ENCODE measurements around the gene HRC. TPM values are rescaled to one million over a fixed set of nuclear protein-coding genes. Genes with fewer than 3 reads are reported as not detected.

The HRC gene, protein sequence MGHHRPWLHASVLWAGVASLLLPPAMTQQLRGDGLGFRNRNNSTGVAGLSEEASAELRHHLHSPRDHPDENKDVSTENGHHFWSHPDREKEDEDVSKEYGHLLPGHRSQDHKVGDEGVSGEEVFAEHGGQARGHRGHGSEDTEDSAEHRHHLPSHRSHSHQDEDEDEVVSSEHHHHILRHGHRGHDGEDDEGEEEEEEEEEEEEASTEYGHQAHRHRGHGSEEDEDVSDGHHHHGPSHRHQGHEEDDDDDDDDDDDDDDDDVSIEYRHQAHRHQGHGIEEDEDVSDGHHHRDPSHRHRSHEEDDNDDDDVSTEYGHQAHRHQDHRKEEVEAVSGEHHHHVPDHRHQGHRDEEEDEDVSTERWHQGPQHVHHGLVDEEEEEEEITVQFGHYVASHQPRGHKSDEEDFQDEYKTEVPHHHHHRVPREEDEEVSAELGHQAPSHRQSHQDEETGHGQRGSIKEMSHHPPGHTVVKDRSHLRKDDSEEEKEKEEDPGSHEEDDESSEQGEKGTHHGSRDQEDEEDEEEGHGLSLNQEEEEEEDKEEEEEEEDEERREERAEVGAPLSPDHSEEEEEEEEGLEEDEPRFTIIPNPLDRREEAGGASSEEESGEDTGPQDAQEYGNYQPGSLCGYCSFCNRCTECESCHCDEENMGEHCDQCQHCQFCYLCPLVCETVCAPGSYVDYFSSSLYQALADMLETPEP
- total RNA-seq, result not detected in 2 replicates

DNA sequence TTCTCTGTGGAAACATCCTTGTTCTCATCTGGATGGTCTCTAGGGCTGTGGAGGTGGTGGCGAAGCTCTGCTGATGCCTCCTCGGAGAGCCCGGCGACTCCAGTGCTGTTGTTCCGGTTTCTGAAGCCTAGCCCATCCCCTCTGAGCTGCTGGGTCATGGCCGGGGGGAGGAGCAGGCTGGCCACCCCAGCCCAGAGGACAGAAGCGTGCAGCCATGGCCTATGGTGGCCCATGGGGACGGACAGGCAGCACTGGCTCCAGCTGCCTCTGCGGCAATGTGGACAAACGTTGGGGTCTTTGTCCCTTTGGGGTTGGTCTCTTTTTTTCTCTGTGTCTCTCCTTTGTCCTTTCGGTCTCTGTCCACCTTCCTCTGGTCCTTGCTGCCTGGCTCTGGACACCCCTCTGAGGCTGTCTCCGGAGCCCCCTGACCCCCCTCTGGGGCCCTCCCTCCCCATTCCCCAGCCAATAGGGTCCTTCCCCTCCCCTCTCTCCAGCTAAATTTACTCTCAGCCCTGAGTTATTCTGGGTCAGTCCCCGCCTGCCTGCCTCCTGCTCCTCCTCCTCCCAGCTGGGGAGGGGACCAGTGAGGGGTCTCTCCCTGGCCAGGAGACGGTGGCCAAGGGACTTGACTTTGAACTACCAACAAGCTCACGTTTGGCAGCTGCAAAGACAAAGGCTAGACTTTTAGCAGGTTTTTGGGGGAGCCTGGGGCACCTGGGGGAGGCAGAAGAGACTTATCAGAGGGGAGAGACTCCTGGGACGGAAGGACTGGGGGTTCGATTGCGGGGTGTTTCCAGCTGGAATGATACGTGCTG is at the start of gene HRC:
HRC (minus strand) TSS at position 392 of the 815 bp plus-strand sequence; CDS start at position 233, 159 bp downstream.

DNA sequence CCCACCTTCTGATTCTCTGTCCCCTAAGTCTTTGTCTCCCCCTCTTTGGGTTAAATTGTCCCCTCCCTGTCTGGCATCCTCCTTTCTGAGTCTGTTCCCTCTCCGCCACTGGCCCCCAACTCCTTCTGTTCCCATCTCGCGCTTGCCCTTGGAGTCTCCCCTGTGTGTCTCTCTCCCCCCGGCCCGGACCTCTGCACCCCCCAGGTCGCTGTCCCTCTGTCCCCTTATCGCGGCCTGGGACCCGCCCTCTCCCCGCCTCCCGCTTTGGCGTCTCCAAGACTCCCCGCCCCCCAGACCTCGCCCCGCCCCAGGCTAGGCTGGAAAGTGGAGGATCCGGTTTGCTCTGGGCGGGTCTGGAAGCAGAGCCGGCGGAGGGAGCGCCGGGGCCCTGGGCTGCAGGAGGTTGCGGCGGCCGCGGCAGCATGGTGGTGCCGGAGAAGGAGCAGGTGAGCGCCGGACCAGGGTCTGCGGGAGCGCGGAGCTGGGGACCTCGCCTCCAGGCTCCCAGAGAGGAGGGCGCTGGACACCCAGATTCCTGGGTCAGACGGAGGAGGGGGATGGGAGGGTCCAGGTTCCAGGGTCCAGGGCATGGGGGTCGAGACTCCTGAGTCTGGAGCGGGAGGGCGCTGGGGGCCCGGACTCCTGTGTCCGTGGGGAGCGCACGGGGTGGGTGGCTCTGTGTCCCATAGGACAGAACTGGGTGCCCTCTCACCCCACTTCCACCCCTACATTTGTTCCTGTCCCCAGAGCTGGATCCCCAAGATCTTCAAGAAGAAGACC is 2.4 kb upstream of the HRC start, which contains the start of gene TRPM4:
TRPM4 (plus strand) TSS at position 348 of the 780 bp plus-strand sequence; CDS start at position 423, 75 bp downstream.

DNA sequence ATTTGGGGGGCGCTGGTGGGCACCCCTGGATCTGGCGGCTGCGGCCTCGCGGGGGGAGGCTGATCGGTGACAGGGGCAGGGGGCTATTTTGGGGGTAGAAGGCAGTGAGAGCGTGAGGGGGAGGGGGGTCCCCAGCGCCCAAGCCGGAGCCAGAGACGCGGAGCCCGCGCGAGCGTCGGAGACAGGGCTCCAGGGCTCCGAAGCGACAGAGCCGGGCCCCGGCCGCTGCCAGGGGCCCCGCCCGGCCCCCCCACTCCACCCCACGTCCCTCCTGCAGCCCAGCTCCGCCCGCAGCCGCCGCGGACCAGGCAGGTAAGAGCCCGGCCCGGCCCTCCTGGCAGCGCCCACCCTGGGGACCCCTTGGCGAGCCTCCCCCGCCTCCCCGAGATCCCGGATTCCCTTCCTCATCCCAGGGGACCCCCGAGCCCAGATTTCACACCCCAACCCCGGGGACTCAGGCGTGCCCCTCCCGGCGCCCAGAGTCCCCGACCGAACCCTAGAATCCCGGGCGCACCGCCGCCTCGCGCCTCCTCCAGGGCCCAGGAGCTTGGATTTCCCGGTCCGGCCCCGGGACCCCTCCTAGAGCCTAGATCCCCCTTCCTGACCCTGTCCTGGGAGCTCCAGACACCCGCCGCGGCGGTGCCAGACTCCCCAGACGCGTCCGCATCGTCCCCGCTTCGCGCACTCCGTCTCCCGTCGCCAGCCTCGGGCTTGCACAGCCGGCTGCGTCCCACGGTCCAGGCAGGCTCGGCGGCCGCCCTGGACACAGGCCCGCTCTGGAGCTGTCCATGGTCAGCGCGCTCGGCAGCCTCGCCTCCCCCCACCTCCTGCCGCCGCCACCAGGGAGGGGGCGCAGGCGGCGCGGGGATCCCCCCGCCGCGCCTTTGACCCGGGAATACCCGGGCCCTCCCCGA is 35.5 kb downstream of the HRC start, which contains the start of gene PPFIA3:
PPFIA3 (plus strand) TSS at position 134 of the 914 bp plus-strand sequence. CDS start 8,330 bp downstream, outside the sequence.

DNA sequence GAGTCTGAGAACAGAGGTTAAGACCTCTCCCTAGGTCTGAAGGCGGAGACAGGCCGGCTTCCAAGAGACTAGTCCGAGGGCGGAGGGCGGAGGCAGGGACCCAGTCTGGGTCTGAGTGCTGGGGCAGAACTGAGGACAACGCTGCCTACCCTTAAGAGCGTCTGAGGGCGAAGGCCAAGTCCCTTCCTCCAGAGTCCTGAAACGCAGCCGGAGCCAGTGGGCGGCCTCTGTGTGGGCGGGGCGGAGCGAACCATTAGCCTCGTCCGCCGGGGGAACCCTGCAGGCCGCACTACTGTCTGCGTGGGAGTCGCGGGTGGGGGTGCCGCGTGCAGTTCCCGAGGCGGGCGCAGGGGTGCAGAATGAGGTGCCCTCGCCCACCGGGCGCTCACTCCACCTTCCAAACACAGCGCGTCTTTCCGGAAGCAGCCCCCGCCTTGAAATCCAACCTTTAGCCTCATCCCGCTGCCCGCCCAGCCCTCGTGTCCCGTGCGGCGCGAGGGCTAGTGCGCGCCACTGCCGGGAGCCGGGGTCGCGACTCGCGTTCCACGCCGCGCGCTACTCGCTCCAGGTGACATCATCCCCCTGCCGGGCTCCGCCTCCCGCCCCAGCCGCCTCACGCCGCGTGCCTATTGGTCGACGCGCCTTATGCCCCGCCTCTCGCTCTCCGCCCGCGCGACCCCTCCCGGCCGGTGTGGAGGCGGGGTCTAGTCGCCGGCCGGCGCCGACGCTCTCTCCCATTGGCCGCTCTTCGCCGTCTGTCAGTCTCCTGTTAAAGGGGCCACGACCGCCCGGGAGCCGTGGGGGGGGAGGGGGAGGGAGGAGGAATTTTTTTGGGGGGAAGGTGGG is 36.4 kb downstream of the HRC start, which contains the start of gene C19orf73:
C19orf73 (minus strand) TSS at position 579 of the 846 bp plus-strand sequence; CDS start at position 458, 121 bp downstream.

DNA sequence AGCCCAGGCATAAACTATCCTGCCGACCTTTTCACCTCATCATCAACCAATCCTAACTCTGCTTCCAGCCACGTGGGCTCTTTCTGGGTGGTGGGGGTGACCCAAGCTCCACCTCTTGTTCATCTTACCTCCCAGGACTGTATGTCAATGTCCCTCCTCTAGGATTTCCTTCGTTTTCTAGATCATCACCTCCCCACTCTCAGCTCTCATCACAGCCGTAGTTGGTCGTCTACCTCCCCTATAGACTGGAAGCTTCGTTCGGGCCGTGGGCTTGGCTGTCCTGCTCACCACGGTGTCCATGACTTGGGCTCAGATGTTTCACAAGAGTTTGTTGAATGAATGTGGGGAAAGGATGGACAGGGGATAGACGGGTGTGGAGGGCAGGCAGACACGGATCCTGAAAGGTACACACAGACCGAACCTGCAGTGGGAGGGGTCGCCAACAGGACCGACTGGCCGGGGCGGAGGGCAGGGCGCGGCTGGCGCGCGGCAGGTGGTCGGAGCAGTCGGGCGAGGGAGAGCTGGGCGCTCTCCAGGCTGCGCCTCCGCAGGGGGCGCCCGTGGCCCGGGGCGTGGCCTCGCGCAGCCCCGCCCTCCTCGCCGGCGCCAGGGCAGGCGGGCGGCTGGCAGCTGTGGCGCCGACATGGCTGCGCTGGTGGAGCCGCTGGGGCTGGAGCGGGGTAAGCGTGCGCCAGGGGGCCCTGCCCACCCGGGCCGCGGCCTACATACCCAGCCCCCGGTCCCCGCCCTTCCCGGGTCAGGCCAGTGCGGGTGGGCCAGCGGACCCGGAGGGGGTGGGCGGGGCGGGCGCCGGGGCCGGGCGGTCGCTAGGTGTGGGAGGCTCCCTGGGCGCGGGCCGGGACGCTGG is 41.2 kb downstream of the HRC start, which contains the start of gene LIN7B:
LIN7B (plus strand) TSS at position 609 of the 868 bp plus-strand sequence; CDS start at position 644, 35 bp downstream.

Other genes with a start within 250 kb of the HRC start
- gene DHDH, start 221.7 kb downstream of the HRC start, total RNA-seq, result 6.4 and 8.4 TPM in 2 replicates
- 35.0 and 104 TPM in 2 replicates for gene BAX, start 200.5 kb downstream of the HRC start, total RNA-seq
- gene FTL, start 190.1 kb downstream of the HRC start, total RNA-seq, result 3,392 and 8,392 TPM in 2 replicates
- 22.8 and 61.9 TPM in 2 replicates for gene GYS1, start 162.1 kb downstream of the HRC start, total RNA-seq
- gene RUVBL2, start 161.5 kb downstream of the HRC start, total RNA-seq, result 159 and 276 TPM in 2 replicates
- 1.9 TPM in 1 of 2 replicates, not detected in the other for gene LHB, start 138.3 kb downstream of the HRC start, total RNA-seq
- not detected in 2 replicates for gene CGB3, start 131.1 kb downstream of the HRC start, total RNA-seq
- 1.9 TPM in 1 of 2 replicates, not detected in the other for gene CGB2, start 123.5 kb downstream of the HRC start, total RNA-seq
- gene CGB1, start 118.5 kb downstream of the HRC start, total RNA-seq, result not detected in 2 replicates
- gene CGB5, start 111.5 kb downstream of the HRC start, total RNA-seq, result 0.24 TPM in 1 of 2 replicates, not detected in the other
- 0.48 TPM in 1 of 2 replicates, not detected in the other for gene CGB8, start 106.3 kb downstream of the HRC start, total RNA-seq
- 0.85 and 0.96 TPM in 2 replicates for gene CGB7, start 97.6 kb downstream of the HRC start, total RNA-seq
- 3.4 and 8.0 TPM in 2 replicates for gene NTF4, start 90.6 kb downstream of the HRC start, total RNA-seq
- gene KCNA7, start 82.7 kb downstream of the HRC start, total RNA-seq, result under 0.01 TPM in 1 of 2 replicates, not detected in the other
- gene SNRNP70, start 69.9 kb downstream of the HRC start, total RNA-seq, result 79.5 and 91.6 TPM in 2 replicates
- 2.6 and 10.1 TPM in 2 replicates for gene LIN7B, start 41.0 kb downstream of the HRC start, total RNA-seq
- 0.48 and 2.8 TPM in 2 replicates for gene C19orf73, start 36.3 kb downstream of the HRC start, total RNA-seq
- gene PPFIA3, start 35.9 kb downstream of the HRC start, total RNA-seq, result 0.85 and 2.9 TPM in 2 replicates
- gene TRPM4, start 2.4 kb upstream of the HRC start, total RNA-seq, result 17.7 and 21.2 TPM in 2 replicates
- gene SLC6A16, start 169.8 kb upstream of the HRC start, total RNA-seq, result under 0.01 TPM in 1 of 2 replicates, not detected in the other
- 0.21 TPM in 1 of 2 replicates, not detected in the other for gene CD37, start 180.0 kb upstream of the HRC start, total RNA-seq
- gene TEAD2, start 207.0 kb upstream of the HRC start, total RNA-seq, result 13.6 and 35.2 TPM in 2 replicates
- under 0.01 TPM in 1 of 2 replicates, not detected in the other for gene DKKL1, start 208.5 kb upstream of the HRC start, total RNA-seq
- gene KASH5, start 232.9 kb upstream of the HRC start, total RNA-seq, result not detected in 2 replicates

Data from tracheal epithelial cell (primary cell).